ENCODE data around the gene MYADM. TPM values are rescaled to one million over a fixed set of nuclear protein-coding genes. Genes with fewer than 3 reads are reported as not detected.

MYADM gene
- total and polyA plus RNA-seq, 2 of the 13 experiments (the other 11 are each of a cell fraction or from before 2014, with no cell fraction given): 19.9 to 38.1 TPM

DNA sequence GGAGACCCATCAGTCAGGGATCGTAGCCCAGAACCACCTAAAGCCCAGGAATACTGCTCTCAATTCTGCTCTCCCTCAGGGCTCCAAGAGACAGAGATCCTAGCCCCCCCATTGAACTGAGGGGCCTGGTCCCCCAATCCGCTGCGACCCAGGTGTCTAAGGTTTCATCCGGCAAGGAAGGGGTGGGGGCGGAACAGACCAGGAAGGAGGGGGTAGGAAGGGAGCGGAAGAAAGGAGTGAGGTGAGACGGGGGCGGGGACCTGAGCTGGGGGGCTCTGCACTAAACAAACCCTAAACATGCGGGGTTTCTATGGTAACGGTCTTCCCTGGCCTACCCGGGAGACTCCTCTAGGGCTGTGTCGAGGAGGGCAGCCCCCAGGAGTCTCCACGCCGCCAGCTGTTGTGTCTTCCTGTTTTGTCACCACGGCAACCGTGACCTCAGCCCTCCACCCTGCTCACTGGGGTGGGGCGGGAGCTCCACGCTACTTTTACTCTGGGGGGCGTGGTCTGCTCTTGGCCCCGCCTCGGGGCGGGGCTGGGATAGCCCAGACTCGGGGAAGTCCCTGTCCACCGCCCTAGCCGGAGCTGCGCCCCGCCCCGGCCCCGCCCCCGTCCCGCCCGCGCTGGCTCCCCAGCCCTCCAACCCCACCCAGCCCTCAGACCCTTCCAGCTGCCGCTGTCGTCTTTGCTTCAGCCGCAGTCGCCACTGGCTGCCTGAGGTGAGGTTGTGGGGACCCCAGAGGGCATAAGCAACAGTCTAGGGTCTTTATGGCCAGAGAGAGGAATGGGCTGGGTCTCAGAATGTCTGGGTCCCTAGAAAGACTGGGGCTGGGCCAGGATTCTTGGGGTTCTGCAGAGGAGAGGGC is at the start of gene MYADM (continued):
- TF ChIP-seq, protein P1, sequence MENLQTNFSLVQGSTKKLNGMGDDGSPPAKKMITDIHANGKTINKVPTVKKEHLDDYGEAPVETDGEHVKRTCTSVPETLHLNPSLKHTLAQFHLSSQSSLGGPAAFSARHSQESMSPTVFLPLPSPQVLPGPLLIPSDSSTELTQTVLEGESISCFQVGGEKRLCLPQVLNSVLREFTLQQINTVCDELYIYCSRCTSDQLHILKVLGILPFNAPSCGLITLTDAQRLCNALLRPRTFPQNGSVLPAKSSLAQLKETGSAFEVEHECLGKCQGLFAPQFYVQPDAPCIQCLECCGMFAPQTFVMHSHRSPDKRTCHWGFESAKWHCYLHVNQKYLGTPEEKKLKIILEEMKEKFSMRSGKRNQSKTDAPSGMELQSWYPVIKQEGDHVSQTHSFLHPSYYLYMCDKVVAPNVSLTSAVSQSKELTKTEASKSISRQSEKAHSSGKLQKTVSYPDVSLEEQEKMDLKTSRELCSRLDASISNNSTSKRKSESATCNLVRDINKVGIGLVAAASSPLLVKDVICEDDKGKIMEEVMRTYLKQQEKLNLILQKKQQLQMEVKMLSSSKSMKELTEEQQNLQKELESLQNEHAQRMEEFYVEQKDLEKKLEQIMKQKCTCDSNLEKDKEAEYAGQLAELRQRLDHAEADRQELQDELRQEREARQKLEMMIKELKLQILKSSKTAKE (CRISPR knock-in tag; IDR thresholded peaks at IDR 0.05; ENCODE audit: borderline replicate concordance): peak; percentile 62
- TF ChIP-seq, protein P2, sequence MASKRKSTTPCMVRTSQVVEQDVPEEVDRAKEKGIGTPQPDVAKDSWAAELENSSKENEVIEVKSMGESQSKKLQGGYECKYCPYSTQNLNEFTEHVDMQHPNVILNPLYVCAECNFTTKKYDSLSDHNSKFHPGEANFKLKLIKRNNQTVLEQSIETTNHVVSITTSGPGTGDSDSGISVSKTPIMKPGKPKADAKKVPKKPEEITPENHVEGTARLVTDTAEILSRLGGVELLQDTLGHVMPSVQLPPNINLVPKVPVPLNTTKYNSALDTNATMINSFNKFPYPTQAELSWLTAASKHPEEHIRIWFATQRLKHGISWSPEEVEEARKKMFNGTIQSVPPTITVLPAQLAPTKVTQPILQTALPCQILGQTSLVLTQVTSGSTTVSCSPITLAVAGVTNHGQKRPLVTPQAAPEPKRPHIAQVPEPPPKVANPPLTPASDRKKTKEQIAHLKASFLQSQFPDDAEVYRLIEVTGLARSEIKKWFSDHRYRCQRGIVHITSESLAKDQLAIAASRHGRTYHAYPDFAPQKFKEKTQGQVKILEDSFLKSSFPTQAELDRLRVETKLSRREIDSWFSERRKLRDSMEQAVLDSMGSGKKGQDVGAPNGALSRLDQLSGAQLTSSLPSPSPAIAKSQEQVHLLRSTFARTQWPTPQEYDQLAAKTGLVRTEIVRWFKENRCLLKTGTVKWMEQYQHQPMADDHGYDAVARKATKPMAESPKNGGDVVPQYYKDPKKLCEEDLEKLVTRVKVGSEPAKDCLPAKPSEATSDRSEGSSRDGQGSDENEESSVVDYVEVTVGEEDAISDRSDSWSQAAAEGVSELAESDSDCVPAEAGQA (IDR thresholded peaks at IDR 0.05; ENCODE audit: low read depth): no peak
- TF ChIP-seq, protein P2 (CRISPR knock-in tag; IDR thresholded peaks at IDR 0.05; ENCODE audit: borderline replicate concordance): no peak
- no peak for TF ChIP-seq SOX6 (IDR thresholded peaks at IDR 0.05)
- TF ChIP-seq SOX6 (CRISPR knock-in tag; IDR thresholded peaks at IDR 0.05): peak; percentile 46; the same call in 1 of the 2 replicates
- peak; percentile 23; the same call in 1 of the 2 replicates for TF ChIP-seq ZNF607 (CRISPR knock-in tag; IDR thresholded peaks at IDR 0.05; ENCODE audit: borderline replicate concordance)
- TF ChIP-seq ZNF350 (CRISPR knock-in tag; IDR thresholded peaks at IDR 0.05; ENCODE audit: borderline replicate concordance, low read depth): peak; percentile 61; the same call in 1 of the 2 replicates
- peak; percentile 85 for TF ChIP-seq ELF3 (CRISPR knock-in tag; IDR thresholded peaks at IDR 0.05)
- no peak for TF ChIP-seq ZNF782 (CRISPR knock-in tag; IDR thresholded peaks at IDR 0.05; ENCODE audit: borderline replicate concordance)
- TF ChIP-seq ZSCAN22 (CRISPR knock-in tag; IDR thresholded peaks at IDR 0.05): no peak
- no peak for TF ChIP-seq RBAK (CRISPR knock-in tag; IDR thresholded peaks at IDR 0.05)
- TF ChIP-seq, protein P3, sequence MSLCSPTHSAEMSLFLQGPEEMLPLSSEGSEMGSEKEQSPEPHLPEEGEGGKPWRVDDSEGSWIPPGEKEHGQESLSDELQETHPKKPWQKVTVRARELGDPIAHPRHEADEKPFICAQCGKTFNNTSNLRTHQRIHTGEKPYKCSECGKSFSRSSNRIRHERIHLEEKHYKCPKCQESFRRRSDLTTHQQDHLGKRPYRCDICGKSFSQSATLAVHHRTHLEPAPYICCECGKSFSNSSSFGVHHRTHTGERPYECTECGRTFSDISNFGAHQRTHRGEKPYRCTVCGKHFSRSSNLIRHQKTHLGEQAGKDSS (CRISPR knock-in tag; IDR thresholded peaks at IDR 0.05; ENCODE audit: borderline replicate concordance, low read depth): no peak
- TF ChIP-seq ATAD3A (CRISPR knock-in tag; IDR thresholded peaks at IDR 0.05): no peak
- TF ChIP-seq EP300 (IDR thresholded peaks at IDR 0.05; ENCODE audit: low read depth in 2 of 2, low read length in 2 of 2): peak; percentile 73 to 90
- peak; percentile 84 for TF ChIP-seq EP300 (CRISPR knock-in tag; IDR thresholded peaks at IDR 0.05; ENCODE audit: borderline replicate concordance)
- 0 out of 2 replicates have a peak, but pooled peaks have one; percentile 35 for TF ChIP-seq ZNF589 (CRISPR knock-in tag; conservative IDR thresholded peaks at IDR 0.05)
- TF ChIP-seq BCL6 (CRISPR knock-in tag; IDR thresholded peaks at IDR 0.05): 0 out of 2 replicates have a peak, but pooled peaks have one; percentile 48
- TF ChIP-seq, protein P4, sequence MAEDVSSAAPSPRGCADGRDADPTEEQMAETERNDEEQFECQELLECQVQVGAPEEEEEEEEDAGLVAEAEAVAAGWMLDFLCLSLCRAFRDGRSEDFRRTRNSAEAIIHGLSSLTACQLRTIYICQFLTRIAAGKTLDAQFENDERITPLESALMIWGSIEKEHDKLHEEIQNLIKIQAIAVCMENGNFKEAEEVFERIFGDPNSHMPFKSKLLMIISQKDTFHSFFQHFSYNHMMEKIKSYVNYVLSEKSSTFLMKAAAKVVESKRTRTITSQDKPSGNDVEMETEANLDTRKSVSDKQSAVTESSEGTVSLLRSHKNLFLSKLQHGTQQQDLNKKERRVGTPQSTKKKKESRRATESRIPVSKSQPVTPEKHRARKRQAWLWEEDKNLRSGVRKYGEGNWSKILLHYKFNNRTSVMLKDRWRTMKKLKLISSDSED (CRISPR knock-in tag; IDR thresholded peaks at IDR 0.05): no peak
- no peak for TF ChIP-seq NCOA5 (CRISPR knock-in tag; IDR thresholded peaks at IDR 0.05)

Measured in HepG2 (cell line).